K562 (cell line): ENCODE measurements around the gene RALA. TPM values are rescaled to one million over a fixed set of nuclear protein-coding genes. Genes with fewer than 3 reads are reported as not detected.

Experiments used
- BHLHE40 ChIP-seq: IDR thresholded peaks from 2 replicates; pipeline ENCODE4 v1.6.1; 2011; ENCODE audit warnings: low read length, improper control_type of control experiment
- CBX3 ChIP-seq, 2 experiments: IDR thresholded peaks; 1 replicate in 1 of 2; 2 replicates in 1 of 2; pipeline ENCODE4 v1.6.1; 2012; ENCODE audit warnings: inconsistent platforms in 2 of 2, low read length in 2 of 2, borderline replicate concordance in 1 of 2, control low read depth in 1 of 2
- CHD2 ChIP-seq: IDR thresholded peaks from 2 replicates; pipeline ENCODE4 v1.6.1; 2011; ENCODE audit warnings: low read depth, low read length
- CREM ChIP-seq: IDR thresholded peaks from 2 replicates; pipeline ENCODE4 v1.6.1; 2014; ENCODE audit warnings: antibody characterized with exemption, low read depth
- ELF2 ChIP-seq: fragments of 250-450 bp; sonication (Bioruptor Pico); IDR thresholded peaks from 2 replicates; pipeline ENCODE4 v1.5.0; 2021; ENCODE audit warnings: mild to moderate bottlenecking
- ETV1 ChIP-seq: fragments of 450-650 bp; conservative IDR thresholded peaks from 2 replicates; pipeline ENCODE4 v1.6.1; 2016; ENCODE audit warnings: missing genetic modification characterization, control low read depth, low read depth, missing compliant biosample characterization
- ETV5 ChIP-seq: sonication (generic); formaldehyde crosslinking; IDR thresholded peaks from 2 replicates; pipeline ENCODE4 v1.4.0; 2020; ENCODE audit warnings: low read depth, mild to moderate bottlenecking, missing genetic modification reagents
- FOS ChIP-seq: IDR thresholded peaks from 3 replicates; pipeline ENCODE4 v1.6.1; 2011; ENCODE audit not compliant: insufficient read length; ENCODE audit errors: extremely low read depth
- GTF2F1 ChIP-seq: IDR thresholded peaks from 2 replicates; pipeline ENCODE4 v1.6.1; 2011; ENCODE audit warnings: low read depth, low read length, improper control_type of control experiment
- KDM4B ChIP-seq, 2 experiments: fragments of 450-650 bp in 1 of 2; sonication (generic) in 1 of 2; IDR thresholded peaks; 2 replicates each; pipeline ENCODE4 v1.6.1; 2016 to 2017; ENCODE audit warnings: borderline replicate concordance in 2 of 2, antibody characterized with exemption in 1 of 2, low read depth in 1 of 2, mild to moderate bottlenecking in 1 of 2
- RFX5 ChIP-seq: IDR thresholded peaks from 2 replicates; pipeline ENCODE4 v1.6.1; 2011; ENCODE audit warnings: low read depth, mild to moderate bottlenecking, improper control_type of control experiment, low read length
- SUPT5H ChIP-seq: fragments of 450-650 bp; IDR thresholded peaks from 2 replicates; pipeline ENCODE4 v1.6.1; 2016
- ZBTB7A ChIP-seq: IDR thresholded peaks from 2 replicates; pipeline ENCODE4 v1.6.1; 2011; ENCODE audit warnings: low read depth, mild to moderate bottlenecking, low read length, moderate library complexity, borderline replicate concordance; ENCODE audit not compliant: control insufficient read depth
- ZFX ChIP-seq: sonication (generic); formaldehyde crosslinking; IDR thresholded peaks from 2 replicates; pipeline ENCODE4 v1.8.0; 2022; ENCODE audit warnings: mild to moderate bottlenecking, missing genetic modification reagents, moderate library complexity
- ZNF644 ChIP-seq: fragments of 200-800 bp; sonication (Bioruptor generic); IDR thresholded peaks from 2 replicates; pipeline ENCODE4 v1.6.1; 2016; ENCODE audit warnings: low read depth, missing genetic modification characterization, missing compliant biosample characterization
- polyA plus RNA-seq, 8 experiments: library from polyadenylated mRNA; depleted of rRNA in 4 of 8; stranded (reverse) in 5 of 8; unstranded in 3 of 8; fragments of >200 nt; fragmentation: Nextera tagmentation in 2 of 8; fragmentation: Illumina TruSeq in 1 of 8; extraction: Ambion mirVana in 2 of 8; extraction: Trizol in 1 of 8; gene quantifications; 2 replicates each; pipeline versions ENCODE4 v1.2.1 to v1.2.3, GENCODE V29; 2011 to 2014; ENCODE audit warnings: inconsistent platforms in 1 of 8, missing spikeins in 1 of 8
- total RNA-seq, 7 experiments: library from RNA; depleted of rRNA in 6 of 7; stranded (reverse); fragments of >200 nt in 6 of 7; fragmentation: Illumina TruSeq in 2 of 7; extraction: Trizol in 2 of 7; gene quantifications; 2 replicates each; pipeline versions ENCODE4 v1.2.1 to v1.2.3, GENCODE V29; 2011 to 2021; ENCODE audit warnings: low replicate concordance in 1 of 7
- TF ChIP-seq, protein P1 (sequence below): fragments of 250-450 bp; sonication (Bioruptor Pico); IDR thresholded peaks from 2 replicates; pipeline ENCODE4 v1.4.0; 2020
- TF ChIP-seq, protein P2 (sequence below), 2 experiments: fragments of 450-650 bp in 1 of 2; sonication (generic) in 1 of 2; formaldehyde crosslinking in 1 of 2; IDR thresholded peaks; 2 replicates each; pipeline versions ENCODE4 v1.7.1 to v1.9.0; 2016 to 2022; ENCODE audit warnings: inconsistent platforms in 1 of 2, mild to moderate bottlenecking in 1 of 2, missing genetic modification reagents in 1 of 2

The RALA gene
- total and polyA plus RNA-seq, 9 of the 15 experiments (the other 6 are each of a cell fraction or from before 2014, with no cell fraction given) = 7.2 to 28.0 (median 25.7) TPM

DNA sequence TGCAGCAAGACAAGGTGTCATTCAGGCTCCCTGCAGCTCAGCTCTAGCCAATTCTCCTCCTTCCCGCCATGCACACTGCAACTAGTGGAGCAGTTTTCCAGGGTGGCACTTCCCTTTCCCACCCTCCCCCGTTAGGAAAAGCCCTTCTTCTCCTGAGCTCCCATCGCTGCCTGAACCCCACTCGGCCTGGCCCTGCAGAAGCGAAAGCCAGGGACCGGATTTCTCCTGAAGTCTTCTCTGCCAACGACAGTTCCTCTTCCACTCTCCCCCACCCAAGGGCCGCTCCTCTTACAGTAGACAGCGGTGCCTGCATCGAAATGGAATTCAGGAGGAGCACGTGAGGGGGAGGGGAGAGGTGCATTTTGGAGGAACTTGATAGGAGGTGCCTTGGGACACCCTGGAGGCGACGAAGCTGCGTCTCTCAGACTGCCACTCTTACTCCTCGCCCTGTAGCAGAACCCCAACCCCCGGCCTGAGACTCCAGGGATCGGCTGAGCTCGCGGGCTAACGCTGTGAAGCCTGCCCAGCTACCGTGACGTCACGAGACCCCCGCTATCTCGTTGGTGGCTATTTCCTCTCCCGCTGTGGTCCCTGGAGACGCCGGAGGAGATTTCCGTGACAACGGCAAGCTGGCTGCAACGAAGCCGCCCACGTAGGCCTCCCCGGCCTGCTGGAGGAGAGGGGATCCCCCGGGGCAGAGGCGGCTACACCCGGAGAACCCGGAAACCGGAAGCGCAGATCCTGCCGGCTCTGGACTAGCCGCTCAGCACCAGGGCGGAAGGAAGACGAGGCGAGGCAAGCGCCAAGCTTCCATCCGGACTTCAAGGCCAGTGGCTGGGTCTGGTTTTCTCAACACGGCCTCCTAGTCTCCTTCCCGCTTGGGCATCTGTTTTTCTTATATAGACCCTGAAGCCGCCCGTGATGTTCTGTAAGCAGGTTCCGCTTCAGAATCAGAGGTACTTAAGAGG, 109.7 kb downstream of the RALA start (continued):
- TF ChIP-seq, protein P1, sequence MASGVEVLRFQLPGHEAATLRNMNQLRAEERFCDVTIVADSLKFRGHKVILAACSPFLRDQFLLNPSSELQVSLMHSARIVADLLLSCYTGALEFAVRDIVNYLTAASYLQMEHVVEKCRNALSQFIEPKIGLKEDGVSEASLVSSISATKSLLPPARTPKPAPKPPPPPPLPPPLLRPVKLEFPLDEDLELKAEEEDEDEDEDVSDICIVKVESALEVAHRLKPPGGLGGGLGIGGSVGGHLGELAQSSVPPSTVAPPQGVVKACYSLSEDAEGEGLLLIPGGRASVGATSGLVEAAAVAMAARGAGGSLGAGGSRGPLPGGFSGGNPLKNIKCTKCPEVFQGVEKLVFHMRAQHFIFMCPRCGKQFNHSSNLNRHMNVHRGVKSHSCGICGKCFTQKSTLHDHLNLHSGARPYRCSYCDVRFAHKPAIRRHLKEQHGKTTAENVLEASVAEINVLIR (CRISPR knock-in tag) = peak; percentile 89
- TF ChIP-seq CBX3 (IDR thresholded peaks at IDR 0.05; ENCODE audit: borderline replicate concordance in 1 of 2, low read length in 2 of 2) = peak in 1 of 2 experiments; percentile 20; a peak in 1 of 3 replicates
- TF ChIP-seq, protein P2, sequence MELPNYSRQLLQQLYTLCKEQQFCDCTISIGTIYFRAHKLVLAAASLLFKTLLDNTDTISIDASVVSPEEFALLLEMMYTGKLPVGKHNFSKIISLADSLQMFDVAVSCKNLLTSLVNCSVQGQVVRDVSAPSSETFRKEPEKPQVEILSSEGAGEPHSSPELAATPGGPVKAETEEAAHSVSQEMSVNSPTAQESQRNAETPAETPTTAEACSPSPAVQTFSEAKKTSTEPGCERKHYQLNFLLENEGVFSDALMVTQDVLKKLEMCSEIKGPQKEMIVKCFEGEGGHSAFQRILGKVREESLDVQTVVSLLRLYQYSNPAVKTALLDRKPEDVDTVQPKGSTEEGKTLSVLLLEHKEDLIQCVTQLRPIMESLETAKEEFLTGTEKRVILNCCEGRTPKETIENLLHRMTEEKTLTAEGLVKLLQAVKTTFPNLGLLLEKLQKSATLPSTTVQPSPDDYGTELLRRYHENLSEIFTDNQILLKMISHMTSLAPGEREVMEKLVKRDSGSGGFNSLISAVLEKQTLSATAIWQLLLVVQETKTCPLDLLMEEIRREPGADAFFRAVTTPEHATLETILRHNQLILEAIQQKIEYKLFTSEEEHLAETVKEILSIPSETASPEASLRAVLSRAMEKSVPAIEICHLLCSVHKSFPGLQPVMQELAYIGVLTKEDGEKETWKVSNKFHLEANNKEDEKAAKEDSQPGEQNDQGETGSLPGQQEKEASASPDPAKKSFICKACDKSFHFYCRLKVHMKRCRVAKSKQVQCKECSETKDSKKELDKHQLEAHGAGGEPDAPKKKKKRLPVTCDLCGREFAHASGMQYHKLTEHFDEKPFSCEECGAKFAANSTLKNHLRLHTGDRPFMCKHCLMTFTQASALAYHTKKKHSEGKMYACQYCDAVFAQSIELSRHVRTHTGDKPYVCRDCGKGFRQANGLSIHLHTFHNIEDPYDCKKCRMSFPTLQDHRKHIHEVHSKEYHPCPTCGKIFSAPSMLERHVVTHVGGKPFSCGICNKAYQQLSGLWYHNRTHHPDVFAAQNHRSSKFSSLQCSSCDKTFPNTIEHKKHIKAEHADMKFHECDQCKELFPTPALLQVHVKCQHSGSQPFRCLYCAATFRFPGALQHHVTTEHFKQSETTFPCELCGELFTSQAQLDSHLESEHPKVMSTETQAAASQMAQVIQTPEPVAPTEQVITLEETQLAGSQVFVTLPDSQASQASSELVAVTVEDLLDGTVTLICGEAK (IDR thresholded peaks at IDR 0.05) = peak; percentile 82
- TF ChIP-seq, protein P2 (CRISPR knock-in tag; IDR thresholded peaks at IDR 0.05) = no peak
- TF ChIP-seq ZBTB7A = 0 out of 2 replicates have a peak, but pooled peaks have one; percentile 32
- peak; percentile 42; the same call in 1 of the 2 replicates for TF ChIP-seq SUPT5H
- TF ChIP-seq CREM = peak; percentile 97
- TF ChIP-seq GTF2F1 = peak; percentile 57; the same call in 1 of the 2 replicates
- peak; percentile 57 for TF ChIP-seq ZFX (CRISPR knock-in tag)
- TF ChIP-seq ETV5 (CRISPR knock-in tag) = peak; percentile 42; the same call in 1 of the 2 replicates
- TF ChIP-seq ELF2 = peak; percentile 44; the same call in 1 of the 2 replicates
- TF ChIP-seq CHD2 = peak; percentile 53; the same call in 1 of the 2 replicates
- TF ChIP-seq KDM4B (IDR thresholded peaks at IDR 0.05; ENCODE audit: borderline replicate concordance in 2 of 2, low read depth in 1 of 2) = no peak
- TF ChIP-seq BHLHE40 = peak; percentile 87
- TF ChIP-seq RFX5 = peak; percentile 100
- peak; percentile 55 for TF ChIP-seq FOS
- TF ChIP-seq ZNF644 (tag) = no peak
- TF ChIP-seq ETV1 (tag) = peak; percentile 81; the same call in 1 of the 2 replicates
